PFSK-1 (cell line): ENCODE results near the gene GPR39.

Source experiments
- POLR2AphosphoS5 ChIP-seq: IDR thresholded peaks from 2 replicates; pipeline ENCODE4 v1.6.1; 2012; ENCODE audit warnings: low read depth, mild to moderate bottlenecking, control low read depth, low read length, moderate library complexity
- SIN3A ChIP-seq: IDR thresholded peaks from 2 replicates; pipeline ENCODE4 v1.6.1; 2012; ENCODE audit warnings: mild to moderate bottlenecking, low read length, moderate library complexity, borderline replicate concordance; ENCODE audit not compliant: insufficient read depth
- TAF1 ChIP-seq: IDR thresholded peaks from 2 replicates; pipeline ENCODE4 v1.6.1; 2012; ENCODE audit warnings: low read length, control low read depth, borderline replicate concordance; ENCODE audit not compliant: insufficient read depth
- TF ChIP-seq, protein P1 (sequence below), 2 experiments: IDR thresholded peaks; 2 replicates each; pipeline versions ENCODE4 v1.6.1 to v1.8.0; 2011 to 2012; ENCODE audit warnings: low read depth in 2 of 2, low read length in 2 of 2, control low read depth in 1 of 2, inconsistent platforms in 1 of 2, mild to moderate bottlenecking in 1 of 2, moderate library complexity in 1 of 2; ENCODE audit not compliant: insufficient read depth in 1 of 2

DNA sequence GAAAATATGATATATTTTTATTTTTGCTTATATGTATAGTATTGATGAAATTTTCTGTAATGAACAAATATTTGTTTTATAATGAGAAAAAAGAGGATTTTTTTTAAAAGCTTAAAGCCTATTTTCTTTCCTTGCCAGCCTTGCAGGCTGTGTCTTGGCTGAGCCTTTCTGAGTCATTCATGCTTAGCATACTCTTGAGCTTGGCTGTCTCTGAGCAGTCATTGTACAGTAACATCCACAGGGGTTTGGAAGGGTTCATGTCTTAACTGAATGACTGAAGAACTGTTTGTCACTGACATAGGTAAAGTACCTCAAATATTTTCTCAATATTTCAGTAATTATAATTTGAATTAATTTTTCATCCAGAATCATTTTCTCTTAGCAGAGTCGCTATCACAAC lies 49.3 kb downstream of the GPR39 start:
- TF ChIP-seq POLR2AphosphoS5 = no peak
- no peak for TF ChIP-seq TAF1
- no peak for TF ChIP-seq SIN3A
- TF ChIP-seq, protein P1, sequence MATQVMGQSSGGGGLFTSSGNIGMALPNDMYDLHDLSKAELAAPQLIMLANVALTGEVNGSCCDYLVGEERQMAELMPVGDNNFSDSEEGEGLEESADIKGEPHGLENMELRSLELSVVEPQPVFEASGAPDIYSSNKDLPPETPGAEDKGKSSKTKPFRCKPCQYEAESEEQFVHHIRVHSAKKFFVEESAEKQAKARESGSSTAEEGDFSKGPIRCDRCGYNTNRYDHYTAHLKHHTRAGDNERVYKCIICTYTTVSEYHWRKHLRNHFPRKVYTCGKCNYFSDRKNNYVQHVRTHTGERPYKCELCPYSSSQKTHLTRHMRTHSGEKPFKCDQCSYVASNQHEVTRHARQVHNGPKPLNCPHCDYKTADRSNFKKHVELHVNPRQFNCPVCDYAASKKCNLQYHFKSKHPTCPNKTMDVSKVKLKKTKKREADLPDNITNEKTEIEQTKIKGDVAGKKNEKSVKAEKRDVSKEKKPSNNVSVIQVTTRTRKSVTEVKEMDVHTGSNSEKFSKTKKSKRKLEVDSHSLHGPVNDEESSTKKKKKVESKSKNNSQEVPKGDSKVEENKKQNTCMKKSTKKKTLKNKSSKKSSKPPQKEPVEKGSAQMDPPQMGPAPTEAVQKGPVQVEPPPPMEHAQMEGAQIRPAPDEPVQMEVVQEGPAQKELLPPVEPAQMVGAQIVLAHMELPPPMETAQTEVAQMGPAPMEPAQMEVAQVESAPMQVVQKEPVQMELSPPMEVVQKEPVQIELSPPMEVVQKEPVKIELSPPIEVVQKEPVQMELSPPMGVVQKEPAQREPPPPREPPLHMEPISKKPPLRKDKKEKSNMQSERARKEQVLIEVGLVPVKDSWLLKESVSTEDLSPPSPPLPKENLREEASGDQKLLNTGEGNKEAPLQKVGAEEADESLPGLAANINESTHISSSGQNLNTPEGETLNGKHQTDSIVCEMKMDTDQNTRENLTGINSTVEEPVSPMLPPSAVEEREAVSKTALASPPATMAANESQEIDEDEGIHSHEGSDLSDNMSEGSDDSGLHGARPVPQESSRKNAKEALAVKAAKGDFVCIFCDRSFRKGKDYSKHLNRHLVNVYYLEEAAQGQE (IDR thresholded peaks at IDR 0.05; ENCODE audit: insufficient read depth in 1 of 2, low read depth in 2 of 2, low read length in 2 of 2) = no peak
